HepG2 (cell line): ENCODE results near the gene MRPL18. TPM values are rescaled to one million over a fixed set of nuclear protein-coding genes. Genes with fewer than 3 reads are reported as not detected.

Experiments used
- FLYWCH1 ChIP-seq: sonication (generic); formaldehyde crosslinking; IDR thresholded peaks from 2 replicates; pipeline ENCODE4 v1.8.1; 2023; ENCODE audit warnings: mild to moderate bottlenecking, missing genetic modification reagents
- HNRNPUL1 ChIP-seq: fragments of 200-400 bp; formaldehyde crosslinking; IDR thresholded peaks from 2 replicates; pipeline ENCODE4 v1.6.1; 2017; ENCODE audit warnings: low read depth, mild to moderate bottlenecking, low read length, moderate library complexity
- IKZF1 ChIP-seq: fragments of 450-650 bp; IDR thresholded peaks from 2 replicates; pipeline ENCODE4 v1.7.1; 2016
- ISX ChIP-seq: sonication (generic); formaldehyde crosslinking; conservative IDR thresholded peaks from 2 replicates; pipeline ENCODE4 v1.5.0; 2020; ENCODE audit warnings: missing genetic modification reagents
- NR2F1 ChIP-seq, 2 experiments: fragments of 450-650 bp in 1 of 2; formaldehyde crosslinking in 1 of 2; IDR thresholded peaks; 2 replicates each; pipeline versions ENCODE4 v1.5.0 to v1.6.1; 2016 to 2020; ENCODE audit warnings: mild to moderate bottlenecking in 1 of 2, missing compliant biosample characterization in 1 of 2, missing genetic modification reagents in 1 of 2, moderate library complexity in 1 of 2
- SCMH1 ChIP-seq: sonication (generic); formaldehyde crosslinking; IDR thresholded peaks from 2 replicates; pipeline ENCODE4 v1.9.0; 2021; ENCODE audit warnings: missing genetic modification reagents, mild to moderate bottlenecking, borderline replicate concordance
- ZNF234 ChIP-seq: sonication (generic); formaldehyde crosslinking; conservative IDR thresholded peaks from 2 replicates; pipeline ENCODE4 v1.5.1; 2020; ENCODE audit warnings: mild to moderate bottlenecking, missing genetic modification reagents
- ZNF24 ChIP-seq: fragments of 450-650 bp; IDR thresholded peaks from 2 replicates; pipeline ENCODE4 v1.6.1; 2017; ENCODE audit warnings: antibody characterized with exemption, mild to moderate bottlenecking
- ZNF670 ChIP-seq: sonication (generic); formaldehyde crosslinking; IDR thresholded peaks from 2 replicates; pipeline ENCODE4 v1.8.0; 2022; ENCODE audit warnings: mild to moderate bottlenecking, missing genetic modification reagents, borderline replicate concordance
- ZZZ3 ChIP-seq: sonication (generic); formaldehyde crosslinking; IDR thresholded peaks from 2 replicates; pipeline ENCODE4 v1.4.0; 2020; ENCODE audit warnings: missing genetic modification reagents, mild to moderate bottlenecking, borderline replicate concordance
- polyA plus RNA-seq, 8 experiments: library from polyadenylated mRNA; depleted of rRNA in 3 of 8; stranded (reverse) in 7 of 8; unstranded in 1 of 8; fragments of >200 nt; fragmentation: Illumina TruSeq in 4 of 8; extraction: Trizol in 4 of 8; gene quantifications; 2 replicates each; pipeline versions ENCODE4 v1.2.1 to v1.2.3, GENCODE V29; 2011 to 2016; ENCODE audit warnings: low read depth in 4 of 8, missing spikeins in 1 of 8, mixed read lengths in 1 of 8; ENCODE audit not compliant: insufficient read depth in 1 of 8
- total RNA-seq, 5 experiments: library from RNA; depleted of rRNA; stranded (reverse); fragments of >200 nt; fragmentation: Illumina TruSeq; extraction: Trizol; gene quantifications; 2 replicates each; pipeline ENCODE4 v1.2.3, GENCODE V29; 2016; ENCODE audit warnings: low read depth in 1 of 5
- TF ChIP-seq, protein P1 (sequence below), 2 experiments: fragments of 450-650 bp in 1 of 2; sonication (generic) in 1 of 2; formaldehyde crosslinking; IDR thresholded peaks; 2 replicates each; pipeline versions ENCODE4 v1.5.0 to v1.8.0; 2020 to 2022; ENCODE audit warnings: mild to moderate bottlenecking in 1 of 2, missing genetic modification reagents in 1 of 2
- TF ChIP-seq, protein P2 (sequence below): sonication (generic); formaldehyde crosslinking; IDR thresholded peaks from 2 replicates; pipeline ENCODE4 v1.4.0; 2020; ENCODE audit warnings: mild to moderate bottlenecking, missing genetic modification reagents
- TF ChIP-seq, protein P3 (sequence below): sonication (generic); formaldehyde crosslinking; IDR thresholded peaks from 2 replicates; pipeline ENCODE4 v1.8.1; 2023; ENCODE audit warnings: mild to moderate bottlenecking, inconsistent platforms, moderate library complexity, missing genetic modification reagents, borderline replicate concordance
- TF ChIP-seq, protein P4 (sequence below): sonication (generic); formaldehyde crosslinking; IDR thresholded peaks from 2 replicates; pipeline ENCODE4 v1.5.1; 2020; ENCODE audit warnings: missing genetic modification reagents, mild to moderate bottlenecking, borderline replicate concordance
- TF ChIP-seq, protein P5 (sequence below): sonication (generic); formaldehyde crosslinking; conservative IDR thresholded peaks from 2 replicates; pipeline ENCODE4 v1.4.0; 2020; ENCODE audit warnings: missing genetic modification reagents
- TF ChIP-seq, protein P6 (sequence below): IDR thresholded peaks from 2 replicates; pipeline ENCODE4 v1.6.1; 2016

MRPL18 gene
- total and polyA plus RNA-seq, 2 of the 13 experiments (the other 11 are each of a cell fraction or from before 2014, with no cell fraction given), result 85.6 to 176 TPM

DNA sequence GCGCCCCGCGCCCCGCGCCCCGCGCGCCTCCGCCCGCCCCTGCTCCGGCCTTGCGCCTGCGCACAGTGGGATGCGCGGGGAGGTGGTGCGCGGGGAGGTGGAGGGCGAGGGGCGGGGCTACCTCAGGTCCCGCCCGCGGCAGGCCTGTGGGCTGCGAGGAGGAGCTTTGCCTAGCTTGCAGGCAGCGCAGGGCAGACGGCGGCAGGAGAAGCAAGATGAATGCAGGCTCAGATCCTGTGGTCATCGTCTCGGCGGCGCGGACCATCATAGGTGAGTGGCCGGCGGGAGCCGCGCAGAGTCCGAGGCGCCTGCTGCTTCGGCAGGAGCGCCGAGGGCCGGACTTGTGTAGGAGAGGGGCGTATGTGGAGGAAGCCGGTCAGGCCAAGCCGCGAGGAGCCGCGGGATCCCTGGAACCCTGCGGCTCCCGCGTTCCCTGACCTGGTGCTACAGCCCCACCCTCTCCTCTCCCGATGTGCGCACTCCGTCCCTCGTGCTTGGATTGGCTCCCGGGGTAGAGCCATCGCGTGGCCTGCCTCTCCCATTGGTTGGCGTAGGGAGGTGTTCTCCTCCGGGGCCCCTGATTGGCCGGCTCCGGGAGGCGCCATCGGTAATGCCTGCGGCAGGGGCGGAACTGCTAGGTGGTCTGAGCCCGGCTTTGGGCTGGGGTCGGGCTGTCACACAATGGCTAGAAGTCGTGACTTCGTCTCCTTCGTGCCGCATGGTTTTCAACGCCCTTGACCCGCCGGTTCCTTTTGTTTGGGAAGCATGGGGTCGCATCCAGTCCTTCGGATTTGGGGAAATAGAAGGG, 28.2 kb upstream of the MRPL18 start, which contains the start of gene ACAT2 (continued):
- TF ChIP-seq, protein P1, sequence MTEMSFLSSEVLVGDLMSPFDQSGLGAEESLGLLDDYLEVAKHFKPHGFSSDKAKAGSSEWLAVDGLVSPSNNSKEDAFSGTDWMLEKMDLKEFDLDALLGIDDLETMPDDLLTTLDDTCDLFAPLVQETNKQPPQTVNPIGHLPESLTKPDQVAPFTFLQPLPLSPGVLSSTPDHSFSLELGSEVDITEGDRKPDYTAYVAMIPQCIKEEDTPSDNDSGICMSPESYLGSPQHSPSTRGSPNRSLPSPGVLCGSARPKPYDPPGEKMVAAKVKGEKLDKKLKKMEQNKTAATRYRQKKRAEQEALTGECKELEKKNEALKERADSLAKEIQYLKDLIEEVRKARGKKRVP (CRISPR knock-in tag; IDR thresholded peaks at IDR 0.05), result no peak
- TF ChIP-seq ZZZ3 (peak; percentile 18; the same call in 1 of the 2 replicates), FLYWCH1 (CRISPR knock-in tag) (no peak), ZNF670 (peak; percentile 97), ZNF24 (no peak), NR2F1 (CRISPR knock-in tag; IDR thresholded peaks at IDR 0.05) (no peak), HNRNPUL1 (no peak), ISX (CRISPR knock-in tag) (peak; percentile 80), ZNF234 (CRISPR knock-in tag) (peak; percentile 44; the same call in 1 of the 2 replicates), SCMH1 (CRISPR knock-in tag) (no peak), IKZF1 (no peak)
- TF ChIP-seq, protein P2, sequence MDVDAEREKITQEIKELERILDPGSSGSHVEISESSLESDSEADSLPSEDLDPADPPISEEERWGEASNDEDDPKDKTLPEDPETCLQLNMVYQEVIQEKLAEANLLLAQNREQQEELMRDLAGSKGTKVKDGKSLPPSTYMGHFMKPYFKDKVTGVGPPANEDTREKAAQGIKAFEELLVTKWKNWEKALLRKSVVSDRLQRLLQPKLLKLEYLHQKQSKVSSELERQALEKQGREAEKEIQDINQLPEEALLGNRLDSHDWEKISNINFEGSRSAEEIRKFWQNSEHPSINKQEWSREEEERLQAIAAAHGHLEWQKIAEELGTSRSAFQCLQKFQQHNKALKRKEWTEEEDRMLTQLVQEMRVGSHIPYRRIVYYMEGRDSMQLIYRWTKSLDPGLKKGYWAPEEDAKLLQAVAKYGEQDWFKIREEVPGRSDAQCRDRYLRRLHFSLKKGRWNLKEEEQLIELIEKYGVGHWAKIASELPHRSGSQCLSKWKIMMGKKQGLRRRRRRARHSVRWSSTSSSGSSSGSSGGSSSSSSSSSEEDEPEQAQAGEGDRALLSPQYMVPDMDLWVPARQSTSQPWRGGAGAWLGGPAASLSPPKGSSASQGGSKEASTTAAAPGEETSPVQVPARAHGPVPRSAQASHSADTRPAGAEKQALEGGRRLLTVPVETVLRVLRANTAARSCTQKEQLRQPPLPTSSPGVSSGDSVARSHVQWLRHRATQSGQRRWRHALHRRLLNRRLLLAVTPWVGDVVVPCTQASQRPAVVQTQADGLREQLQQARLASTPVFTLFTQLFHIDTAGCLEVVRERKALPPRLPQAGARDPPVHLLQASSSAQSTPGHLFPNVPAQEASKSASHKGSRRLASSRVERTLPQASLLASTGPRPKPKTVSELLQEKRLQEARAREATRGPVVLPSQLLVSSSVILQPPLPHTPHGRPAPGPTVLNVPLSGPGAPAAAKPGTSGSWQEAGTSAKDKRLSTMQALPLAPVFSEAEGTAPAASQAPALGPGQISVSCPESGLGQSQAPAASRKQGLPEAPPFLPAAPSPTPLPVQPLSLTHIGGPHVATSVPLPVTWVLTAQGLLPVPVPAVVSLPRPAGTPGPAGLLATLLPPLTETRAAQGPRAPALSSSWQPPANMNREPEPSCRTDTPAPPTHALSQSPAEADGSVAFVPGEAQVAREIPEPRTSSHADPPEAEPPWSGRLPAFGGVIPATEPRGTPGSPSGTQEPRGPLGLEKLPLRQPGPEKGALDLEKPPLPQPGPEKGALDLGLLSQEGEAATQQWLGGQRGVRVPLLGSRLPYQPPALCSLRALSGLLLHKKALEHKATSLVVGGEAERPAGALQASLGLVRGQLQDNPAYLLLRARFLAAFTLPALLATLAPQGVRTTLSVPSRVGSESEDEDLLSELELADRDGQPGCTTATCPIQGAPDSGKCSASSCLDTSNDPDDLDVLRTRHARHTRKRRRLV (CRISPR knock-in tag), result peak; percentile 94
- TF ChIP-seq, protein P3, sequence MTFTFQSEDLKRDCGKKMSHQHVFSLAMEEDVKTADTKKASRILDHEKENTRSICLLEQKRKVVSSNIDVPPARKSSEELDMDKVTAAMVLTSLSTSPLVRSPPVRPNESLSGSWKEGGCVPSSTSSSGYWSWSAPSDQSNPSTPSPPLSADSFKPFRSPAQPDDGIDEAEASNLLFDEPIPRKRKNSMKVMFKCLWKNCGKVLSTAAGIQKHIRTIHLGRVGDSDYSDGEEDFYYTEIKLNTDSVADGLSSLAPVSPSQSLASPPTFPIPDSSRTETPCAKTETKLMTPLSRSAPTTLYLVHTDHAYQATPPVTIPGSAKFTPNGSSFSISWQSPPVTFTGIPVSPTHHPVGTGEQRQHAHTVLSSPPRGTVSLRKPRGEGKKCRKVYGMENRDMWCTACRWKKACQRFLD (CRISPR knock-in tag), result peak; percentile 88; the same call in 1 of the 2 replicates
- TF ChIP-seq, protein P4, sequence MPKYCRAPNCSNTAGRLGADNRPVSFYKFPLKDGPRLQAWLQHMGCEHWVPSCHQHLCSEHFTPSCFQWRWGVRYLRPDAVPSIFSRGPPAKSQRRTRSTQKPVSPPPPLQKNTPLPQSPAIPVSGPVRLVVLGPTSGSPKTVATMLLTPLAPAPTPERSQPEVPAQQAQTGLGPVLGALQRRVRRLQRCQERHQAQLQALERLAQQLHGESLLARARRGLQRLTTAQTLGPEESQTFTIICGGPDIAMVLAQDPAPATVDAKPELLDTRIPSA (CRISPR knock-in tag), result peak; percentile 40; the same call in 1 of the 2 replicates
- TF ChIP-seq, protein P5, sequence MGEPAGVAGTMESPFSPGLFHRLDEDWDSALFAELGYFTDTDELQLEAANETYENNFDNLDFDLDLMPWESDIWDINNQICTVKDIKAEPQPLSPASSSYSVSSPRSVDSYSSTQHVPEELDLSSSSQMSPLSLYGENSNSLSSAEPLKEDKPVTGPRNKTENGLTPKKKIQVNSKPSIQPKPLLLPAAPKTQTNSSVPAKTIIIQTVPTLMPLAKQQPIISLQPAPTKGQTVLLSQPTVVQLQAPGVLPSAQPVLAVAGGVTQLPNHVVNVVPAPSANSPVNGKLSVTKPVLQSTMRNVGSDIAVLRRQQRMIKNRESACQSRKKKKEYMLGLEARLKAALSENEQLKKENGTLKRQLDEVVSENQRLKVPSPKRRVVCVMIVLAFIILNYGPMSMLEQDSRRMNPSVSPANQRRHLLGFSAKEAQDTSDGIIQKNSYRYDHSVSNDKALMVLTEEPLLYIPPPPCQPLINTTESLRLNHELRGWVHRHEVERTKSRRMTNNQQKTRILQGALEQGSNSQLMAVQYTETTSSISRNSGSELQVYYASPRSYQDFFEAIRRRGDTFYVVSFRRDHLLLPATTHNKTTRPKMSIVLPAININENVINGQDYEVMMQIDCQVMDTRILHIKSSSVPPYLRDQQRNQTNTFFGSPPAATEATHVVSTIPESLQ (CRISPR knock-in tag), result peak; percentile 51; the same call in 1 of the 2 replicates
- TF ChIP-seq, protein P6, sequence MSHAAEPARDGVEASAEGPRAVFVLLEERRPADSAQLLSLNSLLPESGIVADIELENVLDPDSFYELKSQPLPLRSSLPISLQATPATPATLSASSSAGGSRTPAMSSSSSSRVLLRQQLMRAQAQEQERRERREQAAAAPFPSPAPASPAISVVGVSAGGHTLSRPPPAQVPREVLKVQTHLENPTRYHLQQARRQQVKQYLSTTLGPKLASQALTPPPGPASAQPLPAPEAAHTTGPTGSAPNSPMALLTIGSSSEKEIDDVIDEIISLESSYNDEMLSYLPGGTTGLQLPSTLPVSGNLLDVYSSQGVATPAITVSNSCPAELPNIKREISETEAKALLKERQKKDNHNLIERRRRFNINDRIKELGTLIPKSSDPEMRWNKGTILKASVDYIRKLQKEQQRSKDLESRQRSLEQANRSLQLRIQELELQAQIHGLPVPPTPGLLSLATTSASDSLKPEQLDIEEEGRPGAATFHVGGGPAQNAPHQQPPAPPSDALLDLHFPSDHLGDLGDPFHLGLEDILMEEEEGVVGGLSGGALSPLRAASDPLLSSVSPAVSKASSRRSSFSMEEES (CRISPR knock-in tag), result no peak
